Panc1 (cell line): ENCODE measurements around the gene C4BPB. TPM values are rescaled to one million over a fixed set of nuclear protein-coding genes. Genes with fewer than 3 reads are reported as not detected.

Experiments used
- ATAC-seq: fragments of 200-7000 bp; cut with Tn5 transposase; 2 replicates; pipeline ENCODE4 v1.9.1; 2020; ENCODE audit warnings: mild to moderate bottlenecking, moderate library complexity
- BruUV-seq: library from RNA; stranded (reverse); fragments of 400-500 nt; replicated peaks from 2 replicates; lab custom pipeline; 2021; lab: Mats Ljungman, UMichigan
- CTCF ChIA-PET: fragments of 300-600 bp; sonication (Branson Sonifier 250); formaldehyde crosslinking; loops from one replicate; lab custom pipeline; 2022; ENCODE audit warnings: antibody characterized with exemption; lab: Charles Lee
- POLR2A ChIA-PET: fragments of 300-600 bp; sonication (Branson Sonifier 250); formaldehyde crosslinking; loops from one replicate; lab custom pipeline; 2022; ENCODE audit warnings: antibody characterized with exemption; lab: Charles Lee
- DNase-seq: peaks from one replicate; pipeline ENCODE4 v3.0.0-alpha.2; 2010; ENCODE audit warnings: low read depth, low spot score
- H3K27ac ChIP-seq: 2 replicates; pipeline ENCODE4 v1.5.1; 2011; ENCODE audit warnings: mild to moderate bottlenecking, low read length, inconsistent platforms
- H3K27me3 ChIP-seq: fragments of 200-500 bp; sonication (Bioruptor generic); 2 replicates; pipeline ENCODE4 v1.6.0; 2014; ENCODE audit warnings: low read length, inconsistent platforms; ENCODE audit not compliant: control insufficient read depth, insufficient read depth
- H3K36me3 ChIP-seq: fragments of 200-500 bp; sonication (Bioruptor generic); 2 replicates; pipeline ENCODE4 v1.5.1; 2014; ENCODE audit warnings: inconsistent platforms, mild to moderate bottlenecking, low read length, moderate library complexity; ENCODE audit not compliant: control insufficient read depth, insufficient read depth
- H3K4me1 ChIP-seq: 2 replicates; pipeline ENCODE4 v1.5.1; 2011; ENCODE audit warnings: inconsistent platforms, mild to moderate bottlenecking, low read length, moderate library complexity; ENCODE audit not compliant: control insufficient read depth, insufficient read depth
- H3K4me3 ChIP-seq, 2 experiments: 2 replicates each; pipeline ENCODE4 v1.5.1; 2011 to 2012; ENCODE audit warnings: low read depth in 2 of 2, low read length in 2 of 2, mild to moderate bottlenecking in 2 of 2, inconsistent platforms in 1 of 2, moderate library complexity in 1 of 2
- H3K9me3 ChIP-seq: fragments of 200-500 bp; sonication (Bioruptor generic); 2 replicates; pipeline ENCODE4 v1.5.1; 2014; ENCODE audit warnings: low read depth, mild to moderate bottlenecking, inconsistent platforms, low read length, moderate library complexity; ENCODE audit not compliant: control insufficient read depth, insufficient read depth
- POLR2AphosphoS5 ChIP-seq: IDR thresholded peaks from 2 replicates; pipeline ENCODE4 v1.6.1; 2012; ENCODE audit warnings: mild to moderate bottlenecking, low read depth, low read length, moderate library complexity
- SIN3A ChIP-seq: IDR thresholded peaks from 2 replicates; pipeline ENCODE4 v1.6.1; 2012; ENCODE audit warnings: low read depth, mild to moderate bottlenecking, low read length, moderate library complexity, borderline replicate concordance; ENCODE audit not compliant: insufficient read depth
- TCF7L2 ChIP-seq: IDR thresholded peaks from 2 replicates; pipeline ENCODE4 v1.6.1; 2011; ENCODE audit warnings: mild to moderate bottlenecking, low read depth, low read length, inconsistent platforms
- in situ Hi-C: cut with HindIII; loops from 2 replicates; pipeline ENCODE4 v1.10.0; 2016; ENCODE audit warnings: low sequenced_read_pairs, low pct_unique_long_range_greater_than_20kb
- intact Hi-C: fragments of 100-400 bp; cut with micrococcal nuclease; formaldehyde crosslinking; loops from one replicate; pipeline ENCODE4 v1.10.0; 2022; ENCODE audit not compliant: unreplicated experiment
- total RNA-seq: library from RNA; stranded (reverse); gene quantifications from one replicate; pipeline ENCODE4 v1.2.1, GENCODE V29; 2021; ENCODE audit not compliant: unreplicated experiment
- TF ChIP-seq, protein P1 (sequence below), 2 experiments: IDR thresholded peaks; 2 replicates each; pipeline ENCODE4 v1.6.1; 2011 to 2012; ENCODE audit warnings: low read depth in 2 of 2, control low read depth in 1 of 2, low read length in 1 of 2, mild to moderate bottlenecking in 1 of 2, moderate library complexity in 1 of 2; ENCODE audit not compliant: insufficient read depth in 1 of 2
- TF ChIP-seq, protein P2 (sequence below): fragments of 450-650 bp; IDR thresholded peaks from 2 replicates; pipeline ENCODE4 v1.5.1; 2017; ENCODE audit warnings: mild to moderate bottlenecking

The C4BPB gene
- total RNA-seq, 1 experiment from 2014 or later: 0.62 TPM

DNA sequence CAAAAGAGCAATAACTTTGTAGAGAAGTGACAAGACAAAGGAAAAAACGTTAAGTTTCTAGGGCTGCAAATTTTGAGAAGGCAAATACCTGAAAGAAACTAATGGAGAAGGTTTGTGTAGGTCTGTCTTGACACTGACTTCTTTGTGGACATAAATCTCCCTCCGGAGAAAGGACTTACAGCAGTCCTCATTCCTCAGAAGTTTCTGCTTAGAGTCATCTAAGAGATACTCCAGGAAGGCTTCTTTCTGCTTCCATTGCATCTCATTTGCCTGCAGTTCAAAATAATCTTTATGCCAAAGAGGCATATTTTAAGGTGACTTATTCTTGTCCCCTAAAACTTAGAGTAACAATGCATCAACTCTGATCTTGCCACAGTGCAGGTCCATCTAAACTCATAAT lies 4.4 kb upstream of the C4BPB start:
- ChIA-PET CTCF (interaction anchor here (0.7 to 2.8 kb wide), 3 partner anchors 44 to 415 kb away, joined by 4 to 15 read pairs (median 5); no protein-coding TSS in a partner anchor), POLR2A (no interaction called here)
- Histone ChIP-seq H3K27me3 (no peaks in the 10 kb centered on the region), H3K9me3 (no peaks in the 10 kb centered on the region), H3K4me1 (0 out of 2 replicates have a peak, but pooled peaks cover 2% of the 10 kb centered on the region), H3K27ac (no peak overlapping the region), H3K36me3 (0 out of 2 replicates have a peak, but pooled peaks cover 2% of the 10 kb centered on the region), H3K4me3 (no peak overlapping the region)
- in situ Hi-C loops: no loop called here
- DNase-seq (no peak), ATAC-seq (peak; percentile 27; the same call in 1 of the 2 replicates)
- TF ChIP-seq, protein P1, sequence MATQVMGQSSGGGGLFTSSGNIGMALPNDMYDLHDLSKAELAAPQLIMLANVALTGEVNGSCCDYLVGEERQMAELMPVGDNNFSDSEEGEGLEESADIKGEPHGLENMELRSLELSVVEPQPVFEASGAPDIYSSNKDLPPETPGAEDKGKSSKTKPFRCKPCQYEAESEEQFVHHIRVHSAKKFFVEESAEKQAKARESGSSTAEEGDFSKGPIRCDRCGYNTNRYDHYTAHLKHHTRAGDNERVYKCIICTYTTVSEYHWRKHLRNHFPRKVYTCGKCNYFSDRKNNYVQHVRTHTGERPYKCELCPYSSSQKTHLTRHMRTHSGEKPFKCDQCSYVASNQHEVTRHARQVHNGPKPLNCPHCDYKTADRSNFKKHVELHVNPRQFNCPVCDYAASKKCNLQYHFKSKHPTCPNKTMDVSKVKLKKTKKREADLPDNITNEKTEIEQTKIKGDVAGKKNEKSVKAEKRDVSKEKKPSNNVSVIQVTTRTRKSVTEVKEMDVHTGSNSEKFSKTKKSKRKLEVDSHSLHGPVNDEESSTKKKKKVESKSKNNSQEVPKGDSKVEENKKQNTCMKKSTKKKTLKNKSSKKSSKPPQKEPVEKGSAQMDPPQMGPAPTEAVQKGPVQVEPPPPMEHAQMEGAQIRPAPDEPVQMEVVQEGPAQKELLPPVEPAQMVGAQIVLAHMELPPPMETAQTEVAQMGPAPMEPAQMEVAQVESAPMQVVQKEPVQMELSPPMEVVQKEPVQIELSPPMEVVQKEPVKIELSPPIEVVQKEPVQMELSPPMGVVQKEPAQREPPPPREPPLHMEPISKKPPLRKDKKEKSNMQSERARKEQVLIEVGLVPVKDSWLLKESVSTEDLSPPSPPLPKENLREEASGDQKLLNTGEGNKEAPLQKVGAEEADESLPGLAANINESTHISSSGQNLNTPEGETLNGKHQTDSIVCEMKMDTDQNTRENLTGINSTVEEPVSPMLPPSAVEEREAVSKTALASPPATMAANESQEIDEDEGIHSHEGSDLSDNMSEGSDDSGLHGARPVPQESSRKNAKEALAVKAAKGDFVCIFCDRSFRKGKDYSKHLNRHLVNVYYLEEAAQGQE (IDR thresholded peaks at IDR 0.05; ENCODE audit: insufficient read depth in 1 of 2, low read depth in 2 of 2, low read length in 1 of 2): no peak
- TF ChIP-seq TCF7L2 (no peak), POLR2AphosphoS5 (no peak), SIN3A (no peak)
- TF ChIP-seq, protein P2, sequence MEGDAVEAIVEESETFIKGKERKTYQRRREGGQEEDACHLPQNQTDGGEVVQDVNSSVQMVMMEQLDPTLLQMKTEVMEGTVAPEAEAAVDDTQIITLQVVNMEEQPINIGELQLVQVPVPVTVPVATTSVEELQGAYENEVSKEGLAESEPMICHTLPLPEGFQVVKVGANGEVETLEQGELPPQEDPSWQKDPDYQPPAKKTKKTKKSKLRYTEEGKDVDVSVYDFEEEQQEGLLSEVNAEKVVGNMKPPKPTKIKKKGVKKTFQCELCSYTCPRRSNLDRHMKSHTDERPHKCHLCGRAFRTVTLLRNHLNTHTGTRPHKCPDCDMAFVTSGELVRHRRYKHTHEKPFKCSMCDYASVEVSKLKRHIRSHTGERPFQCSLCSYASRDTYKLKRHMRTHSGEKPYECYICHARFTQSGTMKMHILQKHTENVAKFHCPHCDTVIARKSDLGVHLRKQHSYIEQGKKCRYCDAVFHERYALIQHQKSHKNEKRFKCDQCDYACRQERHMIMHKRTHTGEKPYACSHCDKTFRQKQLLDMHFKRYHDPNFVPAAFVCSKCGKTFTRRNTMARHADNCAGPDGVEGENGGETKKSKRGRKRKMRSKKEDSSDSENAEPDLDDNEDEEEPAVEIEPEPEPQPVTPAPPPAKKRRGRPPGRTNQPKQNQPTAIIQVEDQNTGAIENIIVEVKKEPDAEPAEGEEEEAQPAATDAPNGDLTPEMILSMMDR: no peak
- BruUV-seq: no TSS peak
- intact Hi-C loops: loop anchor here (1.0 kb wide), 2 partner anchors 321 to 415 kb away; no protein-coding TSS in a partner anchor

DNA sequence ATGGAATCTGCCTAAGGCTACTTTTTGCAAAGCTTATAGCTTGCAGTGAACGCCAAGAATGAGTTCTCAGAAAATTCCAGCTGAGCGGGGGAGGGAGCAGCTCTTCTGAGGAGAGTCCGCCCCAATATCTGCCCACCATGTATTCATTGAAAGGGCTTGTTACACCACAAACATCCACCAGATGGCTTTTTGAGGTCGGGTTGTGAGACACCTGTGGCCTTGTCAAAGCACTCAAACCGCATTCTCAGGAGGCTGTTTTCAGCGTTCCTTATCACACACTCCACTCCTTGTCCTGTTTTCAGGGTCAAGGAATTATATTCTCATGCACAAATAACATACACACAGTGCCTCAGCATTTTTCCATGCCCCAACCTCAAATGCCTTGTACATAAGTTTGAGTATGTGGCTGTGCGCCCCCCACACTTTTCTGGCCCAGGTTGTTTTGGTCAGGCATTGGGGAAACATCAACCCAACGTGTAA lies 3.9 kb upstream of the C4BPB start:
- intact Hi-C loops: loop anchor here (1.0 kb wide), 2 partner anchors 321 to 415 kb away; no protein-coding TSS in a partner anchor
- 0 out of 2 replicates have a peak, but pooled peaks cover 2% of the 10 kb centered on the region for H3K4me1 ChIP-seq
- DNase-seq (peak; percentile 47), ATAC-seq (peak; percentile 91)
- 0 out of 2 replicates have a peak, but pooled peaks cover 2% of the 10 kb centered on the region for H3K36me3 ChIP-seq
- no peaks in the 10 kb centered on the region for H3K27me3 ChIP-seq
- no peak overlapping the region for H3K27ac ChIP-seq
- TF ChIP-seq POLR2AphosphoS5: no peak
- TF ChIP-seq, protein P2: peak; percentile 76
- in situ Hi-C loops: no loop called here
- ChIA-PET POLR2A (no interaction called here), CTCF (interaction anchor here (0.7 to 2.8 kb wide), 3 partner anchors 44 to 415 kb away, joined by 4 to 15 read pairs (median 5); no protein-coding TSS in a partner anchor)
- H3K9me3 ChIP-seq: no peaks in the 10 kb centered on the region
- BruUV-seq: no TSS peak
- H3K4me3 ChIP-seq: no peak overlapping the region
